ENCODE data around the gene HMGA1. TPM values are rescaled to one million over a fixed set of nuclear protein-coding genes. Genes with fewer than 3 reads are reported as not detected.
"Not testable (repeated sequence)": the region's sequence is repeated elsewhere in the genome, so short reads cannot be mapped to it uniquely, and the experiment has no call there.

Gene HMGA1
- total RNA-seq, 1 donor from 2014 or later, result 33.4 TPM

DNA sequence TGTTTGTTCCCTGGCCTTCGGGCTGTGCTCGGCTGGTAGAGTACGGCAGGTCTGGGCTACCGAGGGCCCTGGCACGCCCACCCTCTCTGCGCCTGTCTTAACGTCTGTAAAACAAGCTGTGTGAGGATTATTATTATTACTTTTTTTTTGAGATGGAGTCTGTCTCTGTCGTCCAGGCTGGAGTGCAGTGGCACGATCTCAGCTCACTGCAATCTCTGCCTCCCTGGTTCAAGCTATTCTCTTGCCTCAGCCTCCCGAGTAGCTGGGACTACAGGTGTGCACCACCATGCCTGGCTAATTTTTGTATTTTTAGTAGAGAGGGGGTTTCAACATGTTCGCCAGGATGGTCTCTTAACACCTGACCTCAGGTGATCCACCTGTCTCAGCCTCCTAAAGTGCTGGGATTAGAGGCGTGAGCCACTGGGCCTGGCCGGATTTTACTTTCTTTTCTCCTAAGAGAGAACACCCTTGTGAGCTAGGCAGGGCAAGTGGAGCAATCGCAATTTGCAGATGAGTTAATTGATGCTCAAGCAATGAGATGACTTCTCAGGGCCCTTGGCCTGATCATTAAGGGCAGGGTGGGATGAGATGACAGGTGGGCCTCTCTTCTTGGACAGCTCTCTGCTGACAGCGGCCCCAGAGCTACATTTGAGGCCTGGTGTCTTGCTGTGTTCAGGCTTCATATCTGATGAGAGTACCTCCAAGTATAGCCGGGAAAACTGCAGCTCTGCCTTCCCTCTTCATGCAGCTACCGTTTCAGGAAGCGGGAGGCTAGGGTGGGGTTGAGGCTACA lies 13.0 kb downstream of the HMGA1 start:
- Mint-ChIP-seq H3K4me3 (ENCODE audit: unreplicated experiment) (peak overlapping the region; percentile 90), H3K27ac (ENCODE audit: unreplicated experiment) (peak overlapping the region; percentile 93), H3K27me3 (ENCODE audit: low read depth) (no peaks in the 10 kb centered on the region), H3K9me3 (ENCODE audit: low read depth) (no peaks in the 10 kb centered on the region), H3K36me3 (ENCODE audit: low read depth) (no peaks in the 10 kb centered on the region), H3K4me1 (ENCODE audit: low read depth) (peaks cover 33% of the 10 kb centered on the region)
- peak; percentile 28 for DNase-seq (ENCODE audit: low spot score)
- TF ChIP-seq, protein P1, sequence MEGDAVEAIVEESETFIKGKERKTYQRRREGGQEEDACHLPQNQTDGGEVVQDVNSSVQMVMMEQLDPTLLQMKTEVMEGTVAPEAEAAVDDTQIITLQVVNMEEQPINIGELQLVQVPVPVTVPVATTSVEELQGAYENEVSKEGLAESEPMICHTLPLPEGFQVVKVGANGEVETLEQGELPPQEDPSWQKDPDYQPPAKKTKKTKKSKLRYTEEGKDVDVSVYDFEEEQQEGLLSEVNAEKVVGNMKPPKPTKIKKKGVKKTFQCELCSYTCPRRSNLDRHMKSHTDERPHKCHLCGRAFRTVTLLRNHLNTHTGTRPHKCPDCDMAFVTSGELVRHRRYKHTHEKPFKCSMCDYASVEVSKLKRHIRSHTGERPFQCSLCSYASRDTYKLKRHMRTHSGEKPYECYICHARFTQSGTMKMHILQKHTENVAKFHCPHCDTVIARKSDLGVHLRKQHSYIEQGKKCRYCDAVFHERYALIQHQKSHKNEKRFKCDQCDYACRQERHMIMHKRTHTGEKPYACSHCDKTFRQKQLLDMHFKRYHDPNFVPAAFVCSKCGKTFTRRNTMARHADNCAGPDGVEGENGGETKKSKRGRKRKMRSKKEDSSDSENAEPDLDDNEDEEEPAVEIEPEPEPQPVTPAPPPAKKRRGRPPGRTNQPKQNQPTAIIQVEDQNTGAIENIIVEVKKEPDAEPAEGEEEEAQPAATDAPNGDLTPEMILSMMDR (IDR thresholded peaks at IDR 0.05), result no peak

DNA sequence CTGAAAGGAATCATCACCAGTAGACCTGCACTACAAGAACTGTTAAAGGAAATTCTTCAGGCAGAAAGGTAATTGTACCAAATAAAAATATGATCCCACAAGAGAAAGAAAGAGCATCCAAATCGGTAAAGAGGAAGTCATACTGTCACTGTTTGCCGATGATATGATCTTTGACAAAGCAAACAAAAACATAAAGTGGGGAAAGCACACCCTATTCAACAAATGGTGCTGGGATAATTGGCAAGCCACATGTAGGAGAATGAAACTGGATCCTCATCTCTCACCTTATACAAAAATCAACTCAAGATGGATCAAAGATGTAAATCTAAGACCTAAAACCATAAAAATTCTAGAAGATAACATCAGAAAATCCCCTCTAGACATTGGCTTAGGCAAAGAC lies 15.7 kb downstream of the HMGA1 start:
- H3K9me3 Mint-ChIP-seq (ENCODE audit: low read depth); H3K27me3 Mint-ChIP-seq (ENCODE audit: low read depth); H3K27ac Mint-ChIP-seq (ENCODE audit: unreplicated experiment); H3K36me3 Mint-ChIP-seq (ENCODE audit: low read depth); DNase-seq (ENCODE audit: low spot score); H3K4me3 Mint-ChIP-seq (ENCODE audit: unreplicated experiment): not testable (repeated sequence)
- H3K4me1 Mint-ChIP-seq (ENCODE audit: low read depth), result peaks cover 21% of the 10 kb centered on the region

DNA sequence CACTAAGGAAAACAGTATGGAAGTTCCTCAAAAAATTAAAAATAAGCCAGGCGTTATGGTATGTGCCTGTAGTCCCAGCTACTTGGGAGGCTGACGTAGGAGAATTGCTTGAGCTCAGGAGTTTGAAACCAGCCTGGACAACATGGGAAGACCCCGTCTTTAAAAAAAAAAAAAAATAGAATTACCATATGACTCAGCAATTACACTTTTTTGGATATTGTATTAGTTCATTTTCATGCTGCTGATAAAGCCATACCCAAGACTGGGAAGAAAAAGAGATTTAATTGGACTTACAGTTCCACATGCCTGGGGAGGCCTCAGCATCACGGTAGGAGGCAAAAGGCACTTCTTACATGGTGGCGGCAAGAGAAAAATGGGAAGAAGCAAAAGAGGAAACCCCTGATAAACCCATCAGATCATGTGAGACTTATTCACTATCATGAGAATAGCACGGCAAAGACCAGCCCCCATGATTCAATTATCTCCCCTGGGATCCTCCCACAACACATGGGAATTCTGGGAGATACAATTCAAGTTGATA lies 22.9 kb downstream of the HMGA1 start:
- H3K27me3 Mint-ChIP-seq (ENCODE audit: low read depth), result no peaks in the 10 kb centered on the region
- TF ChIP-seq, protein P1 (IDR thresholded peaks at IDR 0.05), result no peak
- no peak overlapping the region for H3K4me3 Mint-ChIP-seq (ENCODE audit: unreplicated experiment)
- no peak for DNase-seq (ENCODE audit: low spot score)
- H3K4me1 Mint-ChIP-seq (ENCODE audit: low read depth), result no peaks in the 10 kb centered on the region
- peaks cover 7% of the 10 kb centered on the region for H3K36me3 Mint-ChIP-seq (ENCODE audit: low read depth)
- H3K9me3 Mint-ChIP-seq (ENCODE audit: low read depth), result peaks cover 8% of the 10 kb centered on the region
- H3K27ac Mint-ChIP-seq (ENCODE audit: unreplicated experiment), result no peak overlapping the region

DNA sequence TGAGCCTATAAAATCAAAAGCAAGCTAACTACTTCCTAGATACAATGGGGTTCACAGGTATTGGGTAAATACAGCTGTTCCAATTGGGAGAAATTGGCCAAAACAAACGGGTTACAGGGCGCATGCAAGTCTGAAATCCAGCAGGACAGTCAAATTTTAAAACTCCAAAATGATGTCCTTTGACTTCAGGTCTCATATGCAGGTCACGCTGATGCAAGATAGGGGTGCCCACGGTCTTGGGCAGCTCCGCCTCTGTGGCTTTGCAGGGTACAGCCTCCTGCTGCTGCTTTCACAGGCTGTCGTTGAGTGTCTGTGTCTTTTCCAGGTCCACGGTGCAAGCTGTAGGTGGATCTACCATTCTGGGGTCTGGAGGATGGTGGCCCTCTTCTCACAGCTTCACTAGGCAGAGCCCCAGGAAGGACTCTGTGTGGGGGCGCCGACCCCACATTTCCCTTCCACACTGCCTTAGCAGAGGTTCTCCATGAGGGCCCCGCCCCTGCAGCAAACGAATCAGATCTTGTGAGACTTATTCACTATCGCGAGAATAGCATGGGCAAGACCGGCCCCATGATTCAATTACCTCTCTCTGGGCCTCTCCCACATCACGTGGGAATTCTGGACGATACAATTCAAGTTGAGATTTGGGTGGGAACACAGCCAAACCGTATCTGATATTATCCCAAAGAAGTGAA lies 24.0 kb downstream of the HMGA1 start:
- TF ChIP-seq, protein P1 (IDR thresholded peaks at IDR 0.05), result no peak
- Mint-ChIP-seq H3K4me1 (ENCODE audit: low read depth) (no peaks in the 10 kb centered on the region), H3K27me3 (ENCODE audit: low read depth) (no peaks in the 10 kb centered on the region), H3K36me3 (ENCODE audit: low read depth) (peaks cover 14% of the 10 kb centered on the region), H3K9me3 (ENCODE audit: low read depth) (peaks cover 16% of the 10 kb centered on the region), H3K27ac (ENCODE audit: unreplicated experiment) (no peak overlapping the region), H3K4me3 (ENCODE audit: unreplicated experiment) (no peak overlapping the region)
- no peak for DNase-seq (ENCODE audit: low spot score)

DNA sequence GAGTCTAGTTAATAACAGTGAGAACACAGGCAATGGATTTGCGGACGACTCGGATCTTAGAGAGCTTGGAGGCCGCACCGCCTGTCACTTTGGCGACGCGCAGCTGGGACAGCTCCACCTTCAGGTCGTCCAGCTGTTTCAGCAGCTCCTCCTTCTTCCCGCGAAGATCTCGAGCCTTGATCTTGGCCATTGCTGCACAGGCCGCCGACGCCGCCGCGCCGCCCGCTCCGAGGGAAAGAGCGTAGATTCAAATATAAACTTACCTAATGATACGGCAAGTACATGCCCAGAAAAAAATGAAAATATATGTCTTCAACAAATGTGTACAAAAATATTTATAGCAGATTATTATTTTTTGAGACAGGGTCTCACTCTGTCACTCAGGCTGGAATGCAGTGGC lies 26.8 kb downstream of the HMGA1 start:
- not testable (repeated sequence) for DNase-seq (ENCODE audit: low spot score); H3K27me3 Mint-ChIP-seq (ENCODE audit: low read depth); H3K27ac Mint-ChIP-seq (ENCODE audit: unreplicated experiment); H3K4me3 Mint-ChIP-seq (ENCODE audit: unreplicated experiment); H3K4me1 Mint-ChIP-seq (ENCODE audit: low read depth)
- H3K9me3 Mint-ChIP-seq (ENCODE audit: low read depth), result peaks cover 16% of the 10 kb centered on the region
- peaks cover 15% of the 10 kb centered on the region for H3K36me3 Mint-ChIP-seq (ENCODE audit: low read depth)

DNA sequence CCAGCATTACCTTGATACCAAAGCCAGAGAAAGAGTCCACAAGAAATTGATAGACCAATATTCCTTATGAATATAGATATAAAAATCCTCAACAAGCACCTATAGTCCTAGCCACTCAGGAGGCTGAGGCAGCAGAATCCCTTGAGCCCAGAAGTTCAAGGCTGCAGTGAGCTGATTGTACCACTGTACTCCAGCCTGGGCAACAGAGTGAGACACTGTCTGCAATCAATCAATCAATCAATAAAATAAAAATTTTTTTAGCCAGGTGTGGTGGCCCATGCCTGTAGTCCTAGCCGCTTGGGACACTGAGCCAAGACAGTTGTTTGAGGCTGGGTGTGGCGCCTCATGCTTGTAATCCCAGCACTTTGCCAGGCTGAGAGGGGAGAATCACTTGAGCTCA lies 31.1 kb downstream of the HMGA1 start:
- peaks cover 14% of the 10 kb centered on the region for H3K9me3 Mint-ChIP-seq (ENCODE audit: low read depth)
- H3K27ac Mint-ChIP-seq (ENCODE audit: unreplicated experiment), result no peak overlapping the region
- no peak for DNase-seq (ENCODE audit: low spot score)
- H3K4me1 Mint-ChIP-seq (ENCODE audit: low read depth), result no peaks in the 10 kb centered on the region
- TF ChIP-seq, protein P1 (IDR thresholded peaks at IDR 0.05), result no peak
- H3K27me3 Mint-ChIP-seq (ENCODE audit: low read depth), result no peaks in the 10 kb centered on the region
- H3K4me3 Mint-ChIP-seq (ENCODE audit: unreplicated experiment), result no peak overlapping the region
- peaks cover 14% of the 10 kb centered on the region for H3K36me3 Mint-ChIP-seq (ENCODE audit: low read depth)

DNA sequence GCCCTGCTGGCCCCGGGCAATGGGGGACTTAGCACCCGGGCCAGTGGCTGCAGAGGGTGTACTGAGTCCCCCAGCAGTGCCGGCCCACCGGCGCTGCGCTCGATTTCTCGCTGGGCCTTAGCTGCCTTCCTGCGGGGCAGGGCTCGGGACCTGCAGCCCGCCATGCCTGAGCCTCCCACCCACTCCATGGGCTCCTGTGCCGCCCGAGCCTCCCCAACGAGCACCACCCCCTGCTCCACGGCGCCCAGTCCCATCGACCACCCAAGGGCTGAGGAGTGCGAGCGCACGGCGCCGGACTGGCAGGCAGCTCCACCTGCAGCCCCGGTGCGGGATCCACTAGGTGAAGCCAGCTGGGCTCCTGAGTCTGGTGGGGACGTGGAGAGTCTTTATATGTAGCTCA lies 32.5 kb downstream of the HMGA1 start:
- H3K36me3 Mint-ChIP-seq (ENCODE audit: low read depth); H3K27me3 Mint-ChIP-seq (ENCODE audit: low read depth); H3K27ac Mint-ChIP-seq (ENCODE audit: unreplicated experiment); H3K9me3 Mint-ChIP-seq (ENCODE audit: low read depth); H3K4me3 Mint-ChIP-seq (ENCODE audit: unreplicated experiment); DNase-seq (ENCODE audit: low spot score); H3K4me1 Mint-ChIP-seq (ENCODE audit: low read depth): not testable (repeated sequence)

DNA sequence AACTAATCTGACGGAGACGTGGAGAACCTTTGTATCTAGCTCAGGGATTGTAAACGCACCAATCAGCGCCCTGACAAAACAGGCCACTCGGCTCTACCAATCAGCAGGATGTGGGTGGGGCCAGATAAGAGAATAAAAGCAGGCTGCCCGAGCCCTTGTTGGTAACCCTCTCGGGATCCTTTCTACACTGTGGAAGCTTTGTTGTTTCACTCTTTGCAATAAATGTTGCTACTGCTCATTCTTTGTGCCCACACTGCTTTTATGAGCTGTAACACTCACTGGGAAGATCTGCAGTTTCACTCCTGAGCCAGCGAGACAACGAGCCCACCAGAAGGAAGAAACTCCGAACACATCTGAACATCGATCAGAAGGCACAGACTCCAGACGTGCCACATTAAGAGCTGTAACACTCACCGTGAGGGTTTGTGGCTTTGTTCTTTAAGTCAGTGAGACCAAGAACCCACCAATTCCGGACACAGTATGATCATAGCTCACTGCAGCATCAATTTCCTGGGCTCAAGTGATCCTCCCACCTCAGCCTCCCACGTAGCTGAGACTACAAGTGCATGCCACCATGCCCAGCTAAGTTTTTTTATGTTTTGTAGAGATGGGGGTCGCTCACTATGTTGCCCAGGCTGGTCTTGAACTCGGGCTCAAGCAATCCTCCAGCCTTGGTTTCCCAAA lies 33.1 kb downstream of the HMGA1 start:
- H3K27ac Mint-ChIP-seq (ENCODE audit: unreplicated experiment); H3K27me3 Mint-ChIP-seq (ENCODE audit: low read depth); H3K9me3 Mint-ChIP-seq (ENCODE audit: low read depth); H3K36me3 Mint-ChIP-seq (ENCODE audit: low read depth); DNase-seq (ENCODE audit: low spot score); H3K4me3 Mint-ChIP-seq (ENCODE audit: unreplicated experiment); H3K4me1 Mint-ChIP-seq (ENCODE audit: low read depth): not testable (repeated sequence)

Data from chondrocyte (in vitro differentiated cells).